ENCODE results near the gene NUDT16L1. TPM values are rescaled to one million over a fixed set of nuclear protein-coding genes. Genes with fewer than 3 reads are reported as not detected.
A peak's percentile ranks its signal among the peaks of the same experiment; 100 is the strongest.

Gene NUDT16L1
- total and polyA plus RNA-seq, 9 of the 15 experiments (the other 6 are each of a cell fraction or from before 2014, with no cell fraction given), result 1.4 to 37.6 (median 13.7) TPM

GRCh38 chr16:4734063-4734729 is 40.8 kb downstream of the NUDT16L1 start, which contains the start of the genes ANKS3 and DNAAF8 (continued):
- no peak for TF ChIP-seq TAF1 (IDR thresholded peaks at IDR 0.05; ENCODE audit: control insufficient read depth, extremely low read depth, insufficient read depth, low read length, severe bottlenecking)
- no peak for TF ChIP-seq RFX1 (IDR thresholded peaks at IDR 0.05)
- TF ChIP-seq ZNF431 (CRISPR knock-in tag; IDR thresholded peaks at IDR 0.05), result no peak
- TF ChIP-seq ZNF239 (CRISPR knock-in tag; IDR thresholded peaks at IDR 0.05), result no peak
- TF ChIP-seq HNRNPL (IDR thresholded peaks at IDR 0.05; ENCODE audit: low read depth, low read length), result no peak
- no peak for TF ChIP-seq TCFL5 (CRISPR knock-in tag; conservative IDR thresholded peaks at IDR 0.05)
- TF ChIP-seq ARID4B (CRISPR knock-in tag; IDR thresholded peaks at IDR 0.05), result peak; percentile 96
- no peak for TF ChIP-seq SREBF2 (CRISPR knock-in tag; IDR thresholded peaks at IDR 0.05)
- peak; percentile 43; the same call in 1 of the 2 replicates for TF ChIP-seq CHD2 (IDR thresholded peaks at IDR 0.05; ENCODE audit: low read depth, low read length)
- TF ChIP-seq ZNF316 (IDR thresholded peaks at IDR 0.05), result no peak
- TF ChIP-seq ZNF644 (tag; IDR thresholded peaks at IDR 0.05; ENCODE audit: low read depth), result no peak
- 0 out of 2 replicates have a peak, but pooled peaks have one; percentile 14 for TF ChIP-seq FOXP4 (CRISPR knock-in tag; IDR thresholded peaks at IDR 0.05; ENCODE audit: borderline replicate concordance)
- TF ChIP-seq CREM (IDR thresholded peaks at IDR 0.05; ENCODE audit: low read depth), result peak; percentile 78
- TF ChIP-seq TEAD2 (tag; IDR thresholded peaks at IDR 0.05), result peak; percentile 20; the same call in 1 of the 2 replicates
- TF ChIP-seq, protein P1, sequence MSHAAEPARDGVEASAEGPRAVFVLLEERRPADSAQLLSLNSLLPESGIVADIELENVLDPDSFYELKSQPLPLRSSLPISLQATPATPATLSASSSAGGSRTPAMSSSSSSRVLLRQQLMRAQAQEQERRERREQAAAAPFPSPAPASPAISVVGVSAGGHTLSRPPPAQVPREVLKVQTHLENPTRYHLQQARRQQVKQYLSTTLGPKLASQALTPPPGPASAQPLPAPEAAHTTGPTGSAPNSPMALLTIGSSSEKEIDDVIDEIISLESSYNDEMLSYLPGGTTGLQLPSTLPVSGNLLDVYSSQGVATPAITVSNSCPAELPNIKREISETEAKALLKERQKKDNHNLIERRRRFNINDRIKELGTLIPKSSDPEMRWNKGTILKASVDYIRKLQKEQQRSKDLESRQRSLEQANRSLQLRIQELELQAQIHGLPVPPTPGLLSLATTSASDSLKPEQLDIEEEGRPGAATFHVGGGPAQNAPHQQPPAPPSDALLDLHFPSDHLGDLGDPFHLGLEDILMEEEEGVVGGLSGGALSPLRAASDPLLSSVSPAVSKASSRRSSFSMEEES (CRISPR knock-in tag; IDR thresholded peaks at IDR 0.05), result no peak
- TF ChIP-seq MYNN (IDR thresholded peaks at IDR 0.05), result no peak
- no peak for TF ChIP-seq MYNN (CRISPR knock-in tag; IDR thresholded peaks at IDR 0.05)
- TF ChIP-seq BHLHE40 (IDR thresholded peaks at IDR 0.05; ENCODE audit: low read length), result 0 out of 2 replicates have a peak, but pooled peaks have one; percentile 43
- TF ChIP-seq GTF2E2 (tag; IDR thresholded peaks at IDR 0.05), result no peak
- TF ChIP-seq, protein P2, sequence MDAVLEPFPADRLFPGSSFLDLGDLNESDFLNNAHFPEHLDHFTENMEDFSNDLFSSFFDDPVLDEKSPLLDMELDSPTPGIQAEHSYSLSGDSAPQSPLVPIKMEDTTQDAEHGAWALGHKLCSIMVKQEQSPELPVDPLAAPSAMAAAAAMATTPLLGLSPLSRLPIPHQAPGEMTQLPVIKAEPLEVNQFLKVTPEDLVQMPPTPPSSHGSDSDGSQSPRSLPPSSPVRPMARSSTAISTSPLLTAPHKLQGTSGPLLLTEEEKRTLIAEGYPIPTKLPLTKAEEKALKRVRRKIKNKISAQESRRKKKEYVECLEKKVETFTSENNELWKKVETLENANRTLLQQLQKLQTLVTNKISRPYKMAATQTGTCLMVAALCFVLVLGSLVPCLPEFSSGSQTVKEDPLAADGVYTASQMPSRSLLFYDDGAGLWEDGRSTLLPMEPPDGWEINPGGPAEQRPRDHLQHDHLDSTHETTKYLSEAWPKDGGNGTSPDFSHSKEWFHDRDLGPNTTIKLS (IDR thresholded peaks at IDR 0.05; ENCODE audit: borderline replicate concordance, low read depth), result peak; percentile 91
